Ovary (tissue), 10 donors: ENCODE data around the gene AGAP5. TPM values are rescaled to one million over a fixed set of nuclear protein-coding genes. Genes with fewer than 3 reads are reported as not detected.
"Not testable (repeated sequence)": the region's sequence is repeated elsewhere in the genome, so short reads cannot be mapped to it uniquely, and the experiment has no call there.

Source experiments
- DNase-seq, 5 donors: peaks; one replicate each; pipeline ENCODE4 v3.0.0-alpha.2; 2019 to 2020
- H3K27ac ChIP-seq, 2 donors: fragments of 200-600 bp; one replicate each; pipeline versions ENCODE4 v1.5.1 to v1.8.0; 2019 to 2022
- H3K27me3 ChIP-seq: fragments of 200-600 bp; one replicate; pipeline ENCODE4 v1.8.0; 2022
- H3K36me3 ChIP-seq: fragments of 200-600 bp; sonication (generic); one replicate; pipeline ENCODE4 v1.5.1; 2019
- H3K4me1 ChIP-seq: one replicate; pipeline ENCODE4 v1.8.1; 2013; ENCODE audit warnings: mild to moderate bottlenecking, moderate library complexity; ENCODE audit not compliant: insufficient read depth
- H3K4me3 ChIP-seq: fragments of 200-600 bp; sonication (generic); one replicate; pipeline ENCODE4 v1.5.1; 2017
- H3K9me3 ChIP-seq, 2 donors: fragments of 200-600 bp in 1 of 2; sonication (generic) in 1 of 2; one replicate each; pipeline versions ENCODE4 v1.5.1 to v1.8.1; 2013 to 2019; ENCODE audit warnings: mild to moderate bottlenecking in 1 of 2, moderate library complexity in 1 of 2
- CTCF ChIP-seq, 3 donors: fragments of 450-650 bp in 2 of 3; fragments of 200-600 bp in 1 of 3; IDR thresholded peaks; one replicate each; pipeline versions ENCODE4 v1.5.1 to v1.8.0; 2016 to 2022; ENCODE audit warnings: antibody characterized with exemption in 3 of 3, mild to moderate bottlenecking in 1 of 3
- EP300 ChIP-seq: sonication (generic); formaldehyde crosslinking; IDR thresholded peaks from one replicate; pipeline ENCODE4 v1.6.1; 2017; ENCODE audit warnings: antibody characterized with exemption
- POLR2A ChIP-seq: fragments of 450-650 bp; IDR thresholded peaks from one replicate; pipeline ENCODE4 v1.6.1; 2017; ENCODE audit warnings: antibody characterized with exemption, mild to moderate bottlenecking, moderate library complexity
- WGBS, 3 donors: extraction: QIAGEN DNeasy Blood & Tissue Kit in 1 of 3; methylation state at CpG; one replicate each; pipeline versions ENCODE4 v1.1.5 to v1.1.7; 2013 to 2017; 5-methylcytosine and 5-hydroxymethylcytosine counted together
- intact Hi-C, 4 donors: fragments of 100-400 bp; cut with DNase I; formaldehyde crosslinking; loops; one replicate each; pipeline versions ENCODE4 v1.11.0 to v1.15.1; 2022 to 2023
- long read RNA-seq, 3 donors: library from polyadenylated mRNA in 2 of 3; unstranded in 2 of 3; transcript quantifications; one replicate each; pipeline ENCODE4 v2.0.0 and lab custom pipeline, GENCODE V29; 2021 to 2026
- polyA plus RNA-seq, 2 donors: library from polyadenylated mRNA; stranded (reverse); fragments of 200-250 nt in 1 of 2; fragments of 350-450 nt in 1 of 2; fragmentation: Illumina TruSeq in 1 of 2; extraction: RNeasy Lipid Tissue Mini Kit (QIAGEN cat#74804) in 1 of 2; gene quantifications; one replicate each; pipeline ENCODE4 v1.2.3, GENCODE V29; 2013 to 2014
- total RNA-seq, 7 donors: library from RNA; depleted of rRNA in 2 of 7; stranded (reverse); fragments of >200 nt in 2 of 7; fragmentation: NEBNext Ultra II Directional in 3 of 7; extraction: Animal tissue kit (Norgen Biotek cat#: 25700) in 3 of 7; gene quantifications; one replicate each; pipeline versions ENCODE4 v1.1.0 to v1.2.4, GENCODE V29; 2016 to 2023
- donor health status: DM: no; HTN: no; CAD: no; lungs with moderate emphysema.
- donor health status: DM: no; HTN: no; CAD: no.
- donor health status: Bipolar disorder and iron deficiency.
- donor health status: DM: yes; HTN: yes; CAD: no.
- donor health status: DM: no; HTN: no; CAD: no.
- donor health status: DM: yes; HTN: yes; CAD: no.

The AGAP5 gene
- 10 to 100 TPM in 2 of 7 donors, 1 to 10 TPM in 5; 2.0 to 11.1 (median 8.4) TPM for total RNA-seq
- 1 to 10 TPM; 4.7 to 5.6 TPM for polyA plus RNA-seq
- long read RNA-seq, donor 1, partial matches to known transcripts = 0 of 1 reads
- long read RNA-seq, donor 1, other reads (novel, unspliced or antisense) = 0 of 1 reads
- long read RNA-seq, donor 2, partial matches to known transcripts = 0 of 3 reads
- long read RNA-seq, donor 2, other reads (novel, unspliced or antisense) = 0 of 3 reads
- long read RNA-seq, donor 3, partial matches to known transcripts = 5 of 5 reads
- long read RNA-seq, donor 3, other reads (novel, unspliced or antisense) = 0 of 5 reads

- H3K27me3 ChIP-seq, H3K27ac ChIP-seq, H3K36me3 ChIP-seq, H3K9me3 ChIP-seq, DNase-seq, H3K4me3 ChIP-seq, H3K4me1 ChIP-seq, intact Hi-C loops: not testable (repeated sequence)
- WGBS, 3 donors = 89 to 93% (median 91%) methylated on average over 14 to 16 of the region's 16 CpGs
Observed at GRCh38 chr10:73697675-73698159, at the start of gene AGAP5. AGAP5 (minus strand) TSS chr10:73698109; CDS start chr10:73697755, 354 bp downstream.

GRCh38 chr10:73746721-73747120 is 48.8 kb upstream of the AGAP5 start:
- no peak overlapping the region for H3K4me3 ChIP-seq
- H3K27me3 ChIP-seq = no peaks in the 10 kb centered on the region
- 78 to 86% (median 80%) methylated on average over 2 of the region's 2 CpGs for WGBS, 3 donors
- TF ChIP-seq EP300 (no peak), CTCF (IDR thresholded peaks at IDR 0.05) (no peak), POLR2A (no peak)
- no peak overlapping the region for H3K27ac ChIP-seq
- no peak for DNase-seq
- no peaks in the 10 kb centered on the region for H3K36me3 ChIP-seq
- intact Hi-C loops = no loop called here
- H3K4me1 ChIP-seq = peaks cover 6% of the 10 kb centered on the region
- no peaks in the 10 kb centered on the region for H3K9me3 ChIP-seq

- intact Hi-C loops = no loop called here
- Histone ChIP-seq H3K9me3 (no peaks in the 10 kb centered on the region), H3K4me1 (peaks cover 6% of the 10 kb centered on the region), H3K27ac (peak overlapping the region; percentile 73 to 81), H3K4me3 (peak overlapping the region; percentile 97), H3K36me3 (no peaks in the 10 kb centered on the region), H3K27me3 (no peaks in the 10 kb centered on the region)
- 0 to 1% (median 1%) methylated on average over 10 of the region's 10 CpGs for WGBS, 3 donors
- TF ChIP-seq EP300 = no peak
- no peak for TF ChIP-seq POLR2A
- no peak for TF ChIP-seq CTCF (IDR thresholded peaks at IDR 0.05)
- DNase-seq = peak in 1 of 5 donors; percentile 37
Observed at GRCh38 chr10:73744664-73744975, 46.7 kb upstream of the AGAP5 start.

- Histone ChIP-seq H3K4me3 (peak within 1 kb of the TSS; percentile 97), H3K27ac (peak within 1 kb of the TSS; percentile 73 to 81), H3K4me1 (peaks cover 6% of the 10 kb centered on the region), H3K36me3 (no peaks in the 10 kb centered on the region), H3K9me3 (no peaks in the 10 kb centered on the region), H3K27me3 (no peaks in the 10 kb centered on the region)
- intact Hi-C loops = no loop called here
- peak in 2 of 3 donors; percentile 7 to 25 for TF ChIP-seq CTCF (IDR thresholded peaks at IDR 0.05)
- TF ChIP-seq EP300 = no peak
- peak; percentile 88 for TF ChIP-seq POLR2A
- DNase-seq = peak; percentile 95 to 98 (median 97)
- WGBS, 3 donors = 0% methylated on average over 36 of the region's 36 CpGs
Observed at GRCh38 chr10:73743905-73744663, 46.2 kb upstream of the AGAP5 start, which contains the start of gene SEC24C. SEC24C (plus strand) TSS chr10:73744372; CDS start chr10:73746833, 2,461 bp downstream.
